ENCODE results near the gene CCDC191. TPM values are rescaled to one million over a fixed set of nuclear protein-coding genes. Genes with fewer than 3 reads are reported as not detected.

The CCDC191 gene, protein sequence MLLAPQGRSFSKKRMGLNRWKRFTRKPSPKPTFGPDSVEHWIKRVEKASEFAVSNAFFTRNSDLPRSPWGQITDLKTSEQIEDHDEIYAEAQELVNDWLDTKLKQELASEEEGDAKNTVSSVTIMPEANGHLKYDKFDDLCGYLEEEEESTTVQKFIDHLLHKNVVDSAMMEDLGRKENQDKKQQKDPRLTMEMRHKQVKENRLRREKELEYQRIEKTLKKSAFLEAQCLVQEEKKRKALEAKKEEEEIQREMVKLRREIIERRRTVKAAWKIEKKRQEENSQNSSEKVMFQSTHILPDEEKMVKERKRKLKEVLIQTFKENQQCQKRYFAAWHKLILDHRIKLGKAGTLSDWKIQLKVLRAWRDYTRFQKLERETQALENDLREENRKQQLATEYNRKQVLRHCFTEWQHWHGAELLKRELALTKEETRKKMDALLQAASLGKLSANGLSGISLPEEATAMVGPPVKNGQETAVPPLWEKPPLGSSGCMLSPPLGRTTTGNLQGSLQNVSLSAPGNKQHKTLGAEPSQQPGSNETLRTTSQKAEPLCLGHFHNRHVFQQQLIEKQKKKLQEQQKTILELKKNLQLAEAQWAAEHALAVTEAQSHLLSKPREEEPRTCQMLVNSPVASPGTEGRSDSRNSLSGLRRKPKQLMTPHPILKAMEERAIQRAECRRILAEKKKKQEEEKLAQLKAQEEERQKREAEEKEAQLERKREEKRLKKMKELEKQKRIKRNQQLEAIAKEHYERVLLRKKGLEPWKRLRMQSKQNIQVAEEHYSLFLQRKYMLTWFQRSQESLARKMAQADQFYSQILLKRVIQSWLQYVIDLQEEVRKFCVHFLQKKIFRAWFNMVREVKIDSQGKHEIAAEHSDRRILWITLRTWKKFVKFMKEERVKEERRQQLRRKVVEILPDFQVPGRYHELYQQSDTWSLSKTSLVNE
- 1 to 10 TPM in 1 of 2 donors, under 1 TPM in 1; 0.77 to 4.0 TPM for total RNA-seq

DNA sequence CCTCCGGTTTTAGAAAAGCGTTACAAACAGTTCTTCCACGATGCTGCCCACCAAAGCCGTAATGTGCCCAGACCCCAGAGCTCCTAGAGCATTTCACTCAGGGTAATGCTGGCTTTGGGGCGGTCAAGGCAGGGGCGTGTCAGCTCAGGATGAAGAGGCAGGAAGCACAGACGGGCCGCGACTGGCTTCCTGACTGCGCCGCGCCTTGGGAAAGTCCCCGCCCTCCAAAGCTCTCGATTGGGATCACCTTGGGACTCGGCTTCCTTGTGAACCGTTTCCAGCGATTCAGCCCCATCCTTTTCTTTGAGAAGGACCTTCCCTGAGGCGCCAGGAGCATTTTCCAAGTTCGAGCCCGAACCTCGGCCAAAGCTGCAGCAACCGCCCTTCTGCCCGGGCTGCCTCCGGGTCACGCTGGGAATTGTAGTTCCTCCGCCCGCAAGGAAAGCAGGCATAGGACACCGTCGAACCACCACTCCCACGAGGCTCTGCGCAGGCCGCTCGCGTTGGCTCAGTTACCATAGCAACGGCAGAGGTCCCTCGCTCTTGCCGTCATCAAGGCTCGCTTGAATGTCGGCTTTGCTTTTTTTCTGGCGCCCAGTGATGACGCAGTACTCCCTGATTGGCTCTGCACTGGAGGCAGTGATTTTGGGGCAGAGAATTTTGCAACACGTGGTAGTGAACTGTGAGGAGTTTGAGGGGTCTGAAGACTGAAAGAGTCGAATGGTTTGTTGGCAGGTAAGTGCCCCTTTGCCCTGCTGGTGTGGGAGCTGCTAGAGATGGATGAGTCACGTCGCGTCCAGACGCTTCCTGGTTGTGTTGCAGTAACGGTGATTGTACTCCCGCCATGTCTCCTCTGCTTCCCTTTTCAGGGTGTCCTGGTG lies at the start of gene CCDC191, which contains the start of gene QTRT2:
CCDC191 (minus strand) TSS at position 397 of the 881 bp plus-strand sequence; CDS start at position 337, 60 bp downstream.
QTRT2 (plus strand) TSS at position 608 of the 881 bp plus-strand sequence. CDS start 8,521 bp downstream, outside the sequence.
- Mint-ChIP-seq H3K27ac (peak within 1 kb of the TSS; percentile 94 to 98), H3K36me3 (peaks cover 18 to 26% of the 10 kb centered on the region in 2 donors), H3K9me3 (no peaks in the 10 kb centered on the region)
- peak; percentile 93 to 97 for DNase-seq (ENCODE audit: low spot score in 2 of 2)
- peak; percentile 93 to 98 for ATAC-seq

DNA sequence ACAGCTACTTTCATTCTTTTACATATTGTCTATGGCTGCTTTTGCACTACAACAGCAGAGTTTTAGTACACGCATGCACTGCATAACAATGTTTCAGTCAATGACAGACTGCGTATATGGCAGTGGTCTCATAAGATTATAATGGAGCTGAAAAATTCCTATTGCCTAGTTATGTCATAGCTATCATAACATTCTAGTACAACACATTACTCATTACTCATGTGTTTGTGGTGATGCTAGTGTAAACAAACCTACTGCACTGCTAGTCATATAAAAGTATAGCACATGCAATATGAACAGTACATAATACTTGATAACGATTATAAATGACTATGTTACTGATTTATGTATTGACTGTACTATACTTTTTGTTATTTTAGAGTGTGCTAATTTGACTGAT lies 48.1 kb upstream of the CCDC191 start:
- Mint-ChIP-seq H3K36me3 (no peaks in the 10 kb centered on the region), H3K9me3 (no peaks in the 10 kb centered on the region), H3K27ac (no peak overlapping the region)
- DNase-seq (ENCODE audit: low spot score in 2 of 2) (no peak), ATAC-seq (no peak)

DNA sequence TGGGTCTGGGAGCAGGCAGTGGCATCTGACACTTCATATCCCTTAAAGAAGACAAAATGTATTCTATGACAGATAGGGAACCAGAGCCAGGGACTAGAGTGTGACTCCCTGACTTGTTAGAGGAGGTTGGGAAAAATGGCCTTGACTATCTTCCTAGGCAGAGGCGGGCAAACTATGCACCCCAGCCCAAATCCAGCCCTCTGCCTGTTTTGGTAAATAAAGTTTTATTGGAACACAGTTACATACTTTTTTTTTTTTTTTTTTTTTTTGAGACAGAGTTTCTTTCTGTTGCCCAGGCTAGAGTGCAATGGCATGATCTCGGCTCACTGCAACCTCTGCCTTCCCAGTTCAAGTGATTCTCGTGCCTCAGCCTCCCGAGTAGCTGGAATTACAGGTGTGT lies 47.5 kb upstream of the CCDC191 start:
- no peaks in the 10 kb centered on the region for H3K36me3 Mint-ChIP-seq
- no peak for ATAC-seq

DNA sequence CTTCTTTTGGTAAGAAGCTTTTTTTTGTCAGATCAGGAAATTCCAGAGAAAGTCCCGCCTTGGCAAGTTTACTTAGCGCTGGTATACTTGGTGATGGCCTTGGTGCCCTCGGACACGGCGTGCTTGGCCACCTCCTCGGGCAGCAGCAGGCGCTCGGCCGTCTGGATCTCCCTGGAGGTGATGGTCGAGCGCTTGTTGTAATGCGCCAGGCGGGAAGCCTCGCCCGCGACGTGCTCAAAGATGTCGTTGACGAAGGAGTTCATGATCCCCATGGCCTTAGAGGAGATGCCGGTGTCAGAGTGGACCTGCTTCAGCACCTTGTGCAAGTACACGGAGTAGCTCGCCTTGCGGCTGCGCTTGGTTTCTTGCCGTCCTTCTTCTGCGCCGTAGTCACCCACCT lies 46.9 kb upstream of the CCDC191 start:
- DNase-seq (ENCODE audit: low spot score in 2 of 2) (no peak), ATAC-seq (no peak)
- H3K9me3 Mint-ChIP-seq = no peaks in the 10 kb centered on the region
- H3K27ac Mint-ChIP-seq = no peak overlapping the region
- no peaks in the 10 kb centered on the region for H3K36me3 Mint-ChIP-seq

More for the DNA sequence above, 47.5 kb upstream of the CCDC191 start:
- no peak overlapping the region for H3K27ac Mint-ChIP-seq
- DNase-seq (ENCODE audit: low spot score in 2 of 2) = no peak
- no peaks in the 10 kb centered on the region for H3K9me3 Mint-ChIP-seq

DNA sequence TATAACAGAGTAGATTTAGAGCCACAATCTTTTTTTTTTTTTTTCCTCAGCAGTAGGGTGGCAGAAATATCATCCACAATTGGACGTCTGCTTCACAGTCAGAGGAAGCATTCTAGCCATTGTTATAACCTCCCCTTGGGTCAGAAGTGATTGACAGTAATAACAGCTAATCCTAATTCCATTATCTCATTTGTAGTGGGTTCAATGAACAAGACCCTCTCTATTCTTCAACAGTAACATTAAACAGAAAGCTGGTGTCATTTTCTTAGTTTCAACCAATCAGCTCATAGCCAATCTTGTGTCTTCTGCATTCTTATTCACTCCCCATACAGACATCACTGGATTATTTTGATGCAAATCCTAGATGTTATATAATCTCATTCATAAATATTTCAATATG lies 44.8 kb upstream of the CCDC191 start:
- H3K27ac Mint-ChIP-seq = no peak overlapping the region
- no peaks in the 10 kb centered on the region for H3K9me3 Mint-ChIP-seq
- DNase-seq (ENCODE audit: low spot score in 2 of 2) (no peak), ATAC-seq (no peak)
- no peaks in the 10 kb centered on the region for H3K36me3 Mint-ChIP-seq

DNA sequence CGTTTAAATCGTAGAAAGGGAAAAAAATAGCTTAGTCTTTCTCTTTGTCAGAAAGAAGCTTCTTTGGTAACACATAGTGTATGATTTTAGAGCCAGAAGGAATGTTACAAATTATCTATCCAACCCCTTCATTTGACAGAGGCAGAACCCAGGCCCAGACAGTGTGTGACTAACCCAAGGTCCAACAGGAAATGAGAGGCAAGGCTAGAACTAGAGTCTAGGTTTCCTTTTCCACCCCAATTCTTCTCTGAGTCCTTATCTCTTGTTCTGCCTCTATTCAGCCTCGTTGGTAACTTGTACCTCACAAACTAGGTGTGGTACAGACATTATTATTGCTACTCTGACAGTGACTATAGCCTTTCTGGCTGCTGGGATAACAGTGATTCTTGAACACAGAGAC lies 39.5 kb upstream of the CCDC191 start:
- no peaks in the 10 kb centered on the region for H3K9me3 Mint-ChIP-seq
- H3K27ac Mint-ChIP-seq = no peak overlapping the region
- no peaks in the 10 kb centered on the region for H3K36me3 Mint-ChIP-seq
- DNase-seq (ENCODE audit: low spot score in 2 of 2) (no peak), ATAC-seq (no peak)

DNA sequence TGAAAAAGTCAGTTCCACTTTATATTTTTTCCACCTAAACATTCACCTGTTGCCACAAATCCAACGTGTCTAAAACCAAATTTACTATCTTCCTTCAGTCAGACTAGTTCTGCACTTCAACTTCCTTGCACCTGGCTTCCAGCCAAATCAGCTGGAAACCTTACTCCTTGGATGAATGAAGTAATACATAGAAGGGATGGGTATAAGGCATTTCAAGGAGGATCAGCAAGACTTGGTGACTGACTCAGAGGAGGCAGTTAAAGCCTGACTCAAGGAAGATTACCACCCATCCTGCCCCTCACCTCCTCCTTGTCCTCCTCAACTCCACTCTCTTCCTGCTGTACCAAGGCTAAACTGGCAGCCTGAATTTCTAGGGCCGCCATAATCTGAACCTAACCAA lies 37.3 kb upstream of the CCDC191 start:
- no peaks in the 10 kb centered on the region for H3K9me3 Mint-ChIP-seq
- ATAC-seq = no peak
- no peak for DNase-seq (ENCODE audit: low spot score in 2 of 2)
- H3K36me3 Mint-ChIP-seq = no peaks in the 10 kb centered on the region
- no peak overlapping the region for H3K27ac Mint-ChIP-seq

DNA sequence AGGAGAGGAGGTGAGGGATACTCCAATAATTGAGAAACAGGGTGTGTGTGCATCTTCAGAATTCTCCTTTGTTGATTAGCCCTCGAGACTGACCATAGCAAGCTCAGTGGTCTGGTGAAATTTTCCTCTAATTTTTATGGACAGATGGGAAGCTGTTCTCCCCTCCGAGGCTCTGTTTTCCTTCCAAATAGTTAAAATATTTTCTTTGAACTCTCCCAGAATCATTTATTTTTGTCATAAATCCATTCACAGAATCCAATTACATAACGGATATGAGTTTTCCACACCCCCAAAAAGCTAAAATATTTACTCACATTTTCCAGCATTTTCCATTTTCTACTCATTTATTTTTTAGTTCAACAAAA lies 36.7 kb upstream of the CCDC191 start:
- no peaks in the 10 kb centered on the region for H3K36me3 Mint-ChIP-seq
- no peaks in the 10 kb centered on the region for H3K9me3 Mint-ChIP-seq
- DNase-seq (ENCODE audit: low spot score in 2 of 2) = no peak
- no peak for ATAC-seq
- H3K27ac Mint-ChIP-seq = no peak overlapping the region

DNA sequence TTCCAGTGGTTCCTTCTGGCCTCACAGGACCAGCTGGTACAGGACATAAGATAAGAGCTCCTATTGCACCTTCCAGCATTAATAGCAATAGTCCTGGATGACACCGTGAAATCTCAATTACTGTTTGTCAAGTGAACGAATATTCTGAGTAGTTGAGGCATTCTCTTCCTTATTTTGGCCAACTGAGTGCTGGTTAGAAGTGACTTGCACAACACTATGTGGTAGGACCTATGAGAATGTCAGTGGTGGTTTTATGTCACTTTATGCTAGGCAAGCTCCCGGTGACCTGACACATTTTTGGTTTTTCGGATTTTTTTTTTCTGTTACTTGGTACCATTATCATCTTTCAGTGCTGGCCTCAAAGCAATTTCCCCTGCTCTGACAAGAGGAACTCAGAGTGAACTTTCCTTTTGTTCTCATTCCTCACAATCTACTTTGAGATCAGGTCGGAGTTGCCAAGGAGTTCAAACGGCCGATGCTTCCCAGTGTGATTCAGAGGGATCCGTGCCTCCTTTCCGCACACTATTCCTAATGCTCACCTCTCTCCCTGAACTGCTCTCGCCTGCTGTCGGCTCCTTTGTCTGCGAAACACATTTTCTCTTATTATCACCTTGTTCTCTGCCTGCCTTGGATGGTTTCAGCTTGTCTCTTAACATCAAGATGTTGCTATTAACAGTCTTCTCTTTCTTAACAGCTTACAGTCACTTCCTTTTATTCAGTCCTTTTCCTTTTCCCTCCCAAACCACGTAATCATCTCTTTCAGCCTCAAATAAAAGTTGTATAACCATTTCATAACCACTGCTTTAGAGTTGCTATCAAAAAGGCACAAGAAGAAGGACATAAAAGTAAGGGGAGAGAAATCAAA lies 36.1 kb upstream of the CCDC191 start:
- Mint-ChIP-seq H3K36me3 (peaks cover 5 to 6% of the 10 kb centered on the region in 2 donors), H3K27ac (peak overlapping the region in 1 of 2 donors; percentile 8), H3K9me3 (no peaks in the 10 kb centered on the region)
- ATAC-seq (no peak), DNase-seq (ENCODE audit: low spot score in 2 of 2) (no peak)

DNA sequence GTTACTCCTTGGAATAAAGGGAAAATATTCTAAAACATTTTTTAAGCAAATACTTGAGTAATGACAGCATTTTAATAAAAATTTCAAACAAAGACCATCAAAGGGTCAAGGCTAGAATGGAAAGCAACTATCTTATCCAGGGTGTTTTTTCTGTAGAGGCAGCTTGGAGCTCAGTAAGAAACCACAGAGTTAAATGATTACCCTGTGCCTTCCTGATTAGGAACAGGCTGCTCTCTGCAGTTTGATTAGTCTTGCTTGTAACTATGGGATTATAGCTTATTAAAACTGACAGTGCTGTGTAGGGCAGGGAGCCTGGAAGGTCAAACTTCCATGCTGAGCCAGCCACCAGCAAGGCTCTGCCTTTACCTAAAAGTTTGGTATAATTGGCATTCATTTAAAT lies 33.3 kb upstream of the CCDC191 start:
- ATAC-seq (no peak), DNase-seq (ENCODE audit: low spot score in 2 of 2) (no peak)
- Mint-ChIP-seq H3K9me3 (no peaks in the 10 kb centered on the region), H3K36me3 (peaks cover 20 to 27% of the 10 kb centered on the region in 2 donors), H3K27ac (no peak overlapping the region)

DNA sequence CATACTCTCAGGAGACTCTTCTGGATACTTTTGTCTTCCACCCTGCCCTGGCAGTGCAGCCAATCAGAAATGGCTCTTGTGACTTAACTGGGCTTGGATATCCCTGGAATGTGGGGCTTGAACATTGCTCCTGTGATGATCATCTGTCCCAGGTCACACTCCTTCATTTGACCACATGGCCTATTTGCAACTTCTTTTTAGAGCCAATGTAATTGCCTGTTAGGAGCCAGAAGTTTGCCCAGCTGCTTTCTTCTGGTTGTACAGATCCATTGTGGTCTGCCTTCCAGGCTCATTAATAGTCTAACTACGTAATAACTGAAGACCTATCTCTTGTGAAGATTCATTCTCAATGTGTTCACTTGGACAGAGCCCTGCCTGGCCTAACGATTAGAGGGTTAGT lies 30.0 kb upstream of the CCDC191 start:
- H3K9me3 Mint-ChIP-seq = no peaks in the 10 kb centered on the region

DNA sequence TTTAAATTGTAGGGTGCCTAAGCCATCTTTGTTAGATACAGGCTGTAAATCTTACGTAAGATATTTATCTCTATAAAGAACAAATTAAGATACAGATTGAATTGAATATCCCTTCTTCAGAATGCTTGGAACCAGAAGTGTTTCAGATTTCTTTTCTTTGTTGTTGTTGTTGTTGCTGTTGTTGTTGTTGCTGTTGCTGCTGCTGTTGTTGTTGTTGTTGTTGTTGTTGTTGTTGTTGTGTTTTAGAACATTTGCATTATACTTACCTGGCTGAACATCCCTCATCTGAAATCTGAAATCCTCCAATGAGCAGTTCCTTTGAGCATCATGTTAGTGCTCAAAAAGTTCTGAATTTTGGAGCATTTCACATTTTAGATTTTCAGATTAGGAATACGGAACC lies 26.8 kb upstream of the CCDC191 start:
- no peak overlapping the region for H3K27ac Mint-ChIP-seq
- ATAC-seq (no peak), DNase-seq (ENCODE audit: low spot score in 2 of 2) (no peak)
- H3K36me3 Mint-ChIP-seq = peaks cover 33 to 49% of the 10 kb centered on the region in 2 donors
- H3K9me3 Mint-ChIP-seq = no peaks in the 10 kb centered on the region

More for the DNA sequence above, 30.0 kb upstream of the CCDC191 start:
- Mint-ChIP-seq H3K36me3 (peaks cover 26 to 39% of the 10 kb centered on the region in 2 donors), H3K27ac (no peak overlapping the region)
- ATAC-seq (no peak), DNase-seq (ENCODE audit: low spot score in 2 of 2) (no peak)

DNA sequence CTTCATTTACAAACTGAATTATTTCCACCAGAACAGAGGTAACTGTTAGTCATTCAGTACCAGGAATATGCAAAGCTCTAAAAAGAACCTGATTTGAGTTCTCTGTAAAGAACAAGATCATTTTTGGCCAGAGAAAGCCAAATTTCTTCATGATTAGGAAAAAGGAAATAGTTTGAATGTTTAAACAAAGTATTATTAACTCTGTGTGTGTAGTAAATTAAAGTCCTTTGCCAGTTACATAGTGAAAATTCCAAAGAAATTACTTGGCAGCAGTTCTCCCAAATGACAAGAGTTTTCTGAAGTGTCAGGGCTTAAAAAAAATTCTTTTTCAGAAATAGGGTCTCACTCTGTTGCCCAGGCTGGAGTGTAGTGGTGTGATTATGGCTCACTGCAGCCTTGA lies 24.7 kb upstream of the CCDC191 start:
- H3K9me3 Mint-ChIP-seq = no peaks in the 10 kb centered on the region
- H3K36me3 Mint-ChIP-seq = peaks cover 32 to 46% of the 10 kb centered on the region in 2 donors
- ATAC-seq (no peak), DNase-seq (ENCODE audit: low spot score in 2 of 2) (no peak)
- no peak overlapping the region for H3K27ac Mint-ChIP-seq

DNA sequence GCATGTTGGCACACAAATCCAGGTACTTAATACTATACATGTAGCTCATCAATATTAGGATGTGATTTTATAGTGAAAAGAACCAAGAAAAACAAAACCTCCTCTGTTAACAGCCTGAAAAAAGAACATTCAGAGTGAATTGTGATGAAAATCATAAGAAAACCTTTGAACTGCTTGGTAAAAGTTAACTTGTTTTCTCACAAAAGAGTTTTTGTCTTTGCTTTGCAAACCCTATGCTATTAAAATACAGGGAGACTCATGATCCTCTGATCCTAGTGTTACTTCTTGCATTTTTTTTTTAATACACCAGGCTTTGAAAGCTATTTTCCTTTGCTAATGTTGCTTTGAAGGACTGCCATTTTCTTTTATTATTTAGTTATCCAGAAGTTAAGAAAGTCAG lies 23.9 kb upstream of the CCDC191 start:
- ATAC-seq (no peak), DNase-seq (ENCODE audit: low spot score in 2 of 2) (no peak)
- H3K9me3 Mint-ChIP-seq = no peaks in the 10 kb centered on the region
- peaks cover 25 to 39% of the 10 kb centered on the region in 2 donors for H3K36me3 Mint-ChIP-seq
- H3K27ac Mint-ChIP-seq = no peak overlapping the region

DNA sequence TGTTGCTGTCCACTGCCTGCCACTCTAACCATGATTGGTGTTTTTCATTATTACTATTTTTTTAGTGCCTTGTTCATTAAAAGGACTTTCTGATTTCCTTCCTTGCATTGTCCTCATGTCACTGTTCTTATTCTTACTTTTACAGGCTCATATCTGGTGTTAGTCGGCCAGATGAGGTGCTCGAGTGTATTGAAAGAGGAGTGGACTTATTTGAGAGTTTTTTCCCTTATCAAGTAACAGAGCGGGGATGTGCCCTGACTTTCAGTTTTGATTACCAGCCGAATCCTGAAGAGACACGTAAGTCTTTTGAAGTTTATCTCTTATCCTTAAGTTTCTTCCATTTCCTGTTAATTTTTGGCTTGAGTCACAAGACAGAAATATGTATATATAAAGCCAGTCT lies 23.4 kb upstream of the CCDC191 start:
- no peak for ATAC-seq
- no peaks in the 10 kb centered on the region for H3K9me3 Mint-ChIP-seq
- peaks cover 25 to 37% of the 10 kb centered on the region in 2 donors for H3K36me3 Mint-ChIP-seq
- no peak overlapping the region for H3K27ac Mint-ChIP-seq
- DNase-seq (ENCODE audit: low spot score in 2 of 2) = no peak

Measured in activated naive CD4-positive, alpha-beta T cell treated with anti-CD3 and anti-CD28 coated beads, Interleukin-2, amount 50 U/mL, for 72 hours (primary cell).